ENCODE data around the gene SLC22A5.

SLC22A5 gene

DNA sequence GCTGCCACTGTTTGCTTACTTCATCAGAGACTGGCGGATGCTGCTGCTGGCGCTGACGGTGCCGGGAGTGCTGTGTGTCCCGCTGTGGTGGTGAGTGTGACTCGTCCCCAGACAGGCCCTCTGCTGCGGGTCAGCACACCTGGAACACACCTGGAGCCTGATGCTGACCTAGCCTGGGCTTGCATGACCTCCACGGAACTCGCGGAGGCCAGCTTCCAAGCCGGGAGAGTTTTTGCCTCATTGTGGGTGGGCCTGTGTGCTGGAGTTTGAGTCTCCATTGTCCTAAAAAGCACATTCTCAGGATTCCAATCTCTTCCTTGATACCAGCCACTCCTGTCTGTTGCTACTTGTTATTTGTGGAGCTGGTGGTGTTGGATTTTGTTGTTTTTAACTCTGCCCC, 47.2 kb upstream of the SLC22A5 start:
- H3K4me2 ChIP-seq (ENCODE audit: low read depth, low read length): no peak overlapping the region
- TF ChIP-seq EZH2 (optimal IDR thresholded peaks at IDR 0.05; ENCODE audit: low read depth, low read length): no peak

DNA sequence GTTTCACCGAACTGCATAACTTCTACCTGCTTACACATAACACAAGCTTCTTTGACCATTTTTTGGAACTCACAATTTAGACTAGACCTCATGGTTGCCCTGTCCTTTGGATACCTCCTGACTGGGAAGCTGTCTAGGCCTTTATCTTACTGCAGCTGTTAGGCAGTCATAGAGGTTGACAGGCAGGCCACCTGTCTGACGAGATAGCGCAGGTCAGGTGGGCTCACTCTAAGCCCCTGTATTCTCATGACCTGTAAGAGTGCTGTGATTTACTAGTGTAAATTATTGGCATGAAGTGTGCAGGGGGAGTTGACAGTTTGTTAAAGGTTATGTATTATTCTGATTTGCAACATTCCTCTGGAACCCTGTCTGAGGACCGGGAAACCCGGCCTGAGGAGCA, 46.3 kb upstream of the SLC22A5 start:
- H3K4me3 ChIP-seq (ENCODE audit: low read length): no peak overlapping the region
- no peaks in the 10 kb centered on the region for H3K9me3 ChIP-seq (replicated peaks; ENCODE audit: insufficient read depth, low read length)
- H3K36me3 ChIP-seq (replicated peaks; ENCODE audit: insufficient read depth, low read length): no peaks in the 10 kb centered on the region
- no peaks in the 10 kb centered on the region for H4K20me1 ChIP-seq (ENCODE audit: insufficient read depth, low read length)
- H3K9me2 ChIP-seq (replicated peaks; ENCODE audit: insufficient read depth, low read length): no peaks in the 10 kb centered on the region
- H3K9ac ChIP-seq (ENCODE audit: low read length): no peak overlapping the region
- H3K4me1 ChIP-seq (ENCODE audit: low read length): no peaks in the 10 kb centered on the region
- no peak for DNase-seq
- no peaks in the 10 kb centered on the region for H3F3A ChIP-seq (ENCODE audit: insufficient read depth, low read length)
- no peak overlapping the region for H2AFZ ChIP-seq (ENCODE audit: low read length)
- H3K27ac ChIP-seq (ENCODE audit: low read length): no peak overlapping the region
- TF ChIP-seq, protein P1, sequence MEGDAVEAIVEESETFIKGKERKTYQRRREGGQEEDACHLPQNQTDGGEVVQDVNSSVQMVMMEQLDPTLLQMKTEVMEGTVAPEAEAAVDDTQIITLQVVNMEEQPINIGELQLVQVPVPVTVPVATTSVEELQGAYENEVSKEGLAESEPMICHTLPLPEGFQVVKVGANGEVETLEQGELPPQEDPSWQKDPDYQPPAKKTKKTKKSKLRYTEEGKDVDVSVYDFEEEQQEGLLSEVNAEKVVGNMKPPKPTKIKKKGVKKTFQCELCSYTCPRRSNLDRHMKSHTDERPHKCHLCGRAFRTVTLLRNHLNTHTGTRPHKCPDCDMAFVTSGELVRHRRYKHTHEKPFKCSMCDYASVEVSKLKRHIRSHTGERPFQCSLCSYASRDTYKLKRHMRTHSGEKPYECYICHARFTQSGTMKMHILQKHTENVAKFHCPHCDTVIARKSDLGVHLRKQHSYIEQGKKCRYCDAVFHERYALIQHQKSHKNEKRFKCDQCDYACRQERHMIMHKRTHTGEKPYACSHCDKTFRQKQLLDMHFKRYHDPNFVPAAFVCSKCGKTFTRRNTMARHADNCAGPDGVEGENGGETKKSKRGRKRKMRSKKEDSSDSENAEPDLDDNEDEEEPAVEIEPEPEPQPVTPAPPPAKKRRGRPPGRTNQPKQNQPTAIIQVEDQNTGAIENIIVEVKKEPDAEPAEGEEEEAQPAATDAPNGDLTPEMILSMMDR (IDR thresholded peaks at IDR 0.05; ENCODE audit: low read length): no peak
- no peak for TF ChIP-seq EZH2phosphoT487 (IDR thresholded peaks at IDR 0.05; ENCODE audit: low read length)
- no peak for TF ChIP-seq EZH2 (optimal IDR thresholded peaks at IDR 0.05; ENCODE audit: low read depth, low read length)
- H3K27me3 ChIP-seq (replicated peaks; ENCODE audit: insufficient read depth, low read length): no peaks in the 10 kb centered on the region
- H3K4me2 ChIP-seq (ENCODE audit: low read depth, low read length): no peak overlapping the region
- H3K79me2 ChIP-seq (ENCODE audit: low read length): no peaks in the 10 kb centered on the region

More for the DNA sequence above, 47.2 kb upstream of the SLC22A5 start:
- no peaks in the 10 kb centered on the region for H3K36me3 ChIP-seq (replicated peaks; ENCODE audit: insufficient read depth, low read length)
- no peaks in the 10 kb centered on the region for H3K4me1 ChIP-seq (ENCODE audit: low read length)
- H4K20me1 ChIP-seq (ENCODE audit: insufficient read depth, low read length): no peaks in the 10 kb centered on the region
- no peaks in the 10 kb centered on the region for H3F3A ChIP-seq (ENCODE audit: insufficient read depth, low read length)
- H3K79me2 ChIP-seq (ENCODE audit: low read length): no peaks in the 10 kb centered on the region
- no peaks in the 10 kb centered on the region for H3K27me3 ChIP-seq (replicated peaks; ENCODE audit: insufficient read depth, low read length)
- no peak overlapping the region for H2AFZ ChIP-seq (ENCODE audit: low read length)
- no peak overlapping the region for H3K27ac ChIP-seq (ENCODE audit: low read length)
- no peak overlapping the region for H3K9ac ChIP-seq (ENCODE audit: low read length)
- DNase-seq: no peak
- H3K9me3 ChIP-seq (replicated peaks; ENCODE audit: insufficient read depth, low read length): no peaks in the 10 kb centered on the region
- H3K4me3 ChIP-seq (ENCODE audit: low read length): no peak overlapping the region
- H3K9me2 ChIP-seq (replicated peaks; ENCODE audit: insufficient read depth, low read length): no peaks in the 10 kb centered on the region

DNA sequence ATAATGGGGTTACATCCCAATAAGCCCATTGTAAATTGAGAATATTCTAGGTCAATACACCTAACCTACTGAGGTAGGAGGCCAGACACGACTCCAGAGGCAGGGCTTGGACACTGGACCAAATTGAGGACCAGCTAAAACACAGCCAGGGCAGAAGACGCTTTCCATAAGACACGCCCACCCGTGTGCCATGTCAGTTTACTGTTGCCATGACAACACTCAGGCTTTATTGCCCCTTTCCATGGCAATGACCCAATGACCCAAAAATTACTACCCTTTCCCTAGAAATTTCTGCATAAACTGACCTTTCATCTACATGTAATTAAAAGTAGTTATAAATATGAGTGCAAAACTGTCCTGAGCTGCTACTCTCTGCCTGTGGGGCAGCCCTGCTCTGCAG, 43.8 kb upstream of the SLC22A5 start:
- no peak for DNase-seq
- no peak overlapping the region for H3K4me3 ChIP-seq (ENCODE audit: low read length)

More for the DNA sequence above, 43.8 kb upstream of the SLC22A5 start:
- Histone ChIP-seq H3K27me3 (replicated peaks; ENCODE audit: insufficient read depth, low read length) (no peaks in the 10 kb centered on the region), H3K36me3 (replicated peaks; ENCODE audit: insufficient read depth, low read length) (no peaks in the 10 kb centered on the region), H3K79me2 (ENCODE audit: low read length) (no peaks in the 10 kb centered on the region), H3K9ac (ENCODE audit: low read length) (no peak overlapping the region), H3K27ac (ENCODE audit: low read length) (no peak overlapping the region), H3K9me2 (replicated peaks; ENCODE audit: insufficient read depth, low read length) (no peaks in the 10 kb centered on the region), H3K4me2 (ENCODE audit: low read depth, low read length) (no peak overlapping the region), H4K20me1 (ENCODE audit: insufficient read depth, low read length) (no peaks in the 10 kb centered on the region), H3F3A (ENCODE audit: insufficient read depth, low read length) (no peaks in the 10 kb centered on the region), H3K9me3 (replicated peaks; ENCODE audit: insufficient read depth, low read length) (no peaks in the 10 kb centered on the region), H2AFZ (ENCODE audit: low read length) (no peak overlapping the region), H3K4me1 (ENCODE audit: low read length) (no peaks in the 10 kb centered on the region)
- TF ChIP-seq, protein P1 (IDR thresholded peaks at IDR 0.05; ENCODE audit: low read length): no peak
- TF ChIP-seq EZH2phosphoT487 (IDR thresholded peaks at IDR 0.05; ENCODE audit: low read length): no peak
- no peak for TF ChIP-seq EZH2 (optimal IDR thresholded peaks at IDR 0.05; ENCODE audit: low read depth, low read length)

Measured in MM.1S (cell line).